ENCODE results near the gene C2orf76. TPM values are rescaled to one million over a fixed set of nuclear protein-coding genes. Genes with fewer than 3 reads are reported as not detected.

The C2orf76 gene
- total RNA-seq, 1 donor from 2014 or later: not detected

GRCh38 chr2:119332953-119333352 lies 33.7 kb downstream of the C2orf76 start:
- Histone ChIP-seq H3K4me1 (no peaks in the 10 kb centered on the region), H3K27ac (no peak overlapping the region), H3K4me3 (no peak overlapping the region), H3K9me3 (no peaks in the 10 kb centered on the region), H3K36me3 (peaks cover 0 to 13% of the 10 kb centered on the region in 2 donors), H3K27me3 (no peaks in the 10 kb centered on the region)
- no peak for TF ChIP-seq CTCF (IDR thresholded peaks at IDR 0.05)
- DNase-seq (ENCODE audit: low spot score in 2 of 2): no peak
- intact Hi-C loops (cut with DNase I): no loop called here

- TF ChIP-seq CTCF (IDR thresholded peaks at IDR 0.05): no peak
- no peak for DNase-seq (ENCODE audit: low spot score in 2 of 2)
- H3K36me3 ChIP-seq: no peaks in the 10 kb centered on the region
- no peak overlapping the region for H3K27ac ChIP-seq
- no peaks in the 10 kb centered on the region for H3K9me3 ChIP-seq
- H3K4me1 ChIP-seq: no peaks in the 10 kb centered on the region
- no peaks in the 10 kb centered on the region for H3K27me3 ChIP-seq
- intact Hi-C loops (cut with DNase I): no loop called here
- no peak overlapping the region for H3K4me3 ChIP-seq
These were observed 39.2 kb downstream of the C2orf76 start for GRCh38 chr2:119327431-119327830.

- no peak overlapping the region for H3K27ac ChIP-seq
- no peak for TF ChIP-seq CTCF (IDR thresholded peaks at IDR 0.05)
- H3K9me3 ChIP-seq: no peaks in the 10 kb centered on the region
- DNase-seq (ENCODE audit: low spot score in 2 of 2): no peak
- intact Hi-C loops (cut with DNase I): no loop called here
- H3K36me3 ChIP-seq: no peaks in the 10 kb centered on the region
- no peaks in the 10 kb centered on the region for H3K27me3 ChIP-seq
- H3K4me3 ChIP-seq: no peak overlapping the region
- H3K4me1 ChIP-seq: no peaks in the 10 kb centered on the region
These were observed 39.7 kb downstream of the C2orf76 start for GRCh38 chr2:119326938-119327337.

DNA sequence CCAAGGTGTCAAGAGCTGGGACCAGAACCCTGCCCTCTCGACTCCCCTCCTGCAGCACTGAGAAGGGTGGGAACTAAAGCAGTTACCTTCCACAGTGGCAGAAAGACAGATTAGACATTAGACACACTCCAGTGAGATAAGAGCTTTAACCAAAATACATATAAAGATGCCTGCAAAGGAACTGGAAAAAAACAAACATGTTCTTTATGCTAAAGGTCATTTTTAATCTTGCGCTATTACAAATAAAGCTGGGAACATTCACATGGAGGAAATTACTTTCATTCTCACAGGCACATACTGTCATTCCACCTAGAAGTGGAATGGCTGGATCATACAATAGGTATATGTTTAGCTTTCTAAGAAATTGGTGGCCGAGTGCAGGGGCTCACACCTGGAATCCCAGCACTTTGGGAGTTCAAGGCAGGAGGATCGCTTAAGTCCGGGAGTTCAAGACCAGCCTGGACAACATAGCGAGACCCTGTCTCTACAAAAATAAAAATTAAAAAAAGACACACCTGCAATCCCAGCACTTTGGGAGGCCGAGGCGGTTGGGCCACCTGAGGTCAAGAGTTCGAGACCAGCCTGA lies 41.9 kb downstream of the C2orf76 start:
- intact Hi-C loops (cut with DNase I): no loop called here
- Histone ChIP-seq H3K4me1 (no peaks in the 10 kb centered on the region), H3K27ac (no peak overlapping the region), H3K36me3 (no peaks in the 10 kb centered on the region), H3K4me3 (no peak overlapping the region), H3K27me3 (no peaks in the 10 kb centered on the region), H3K9me3 (no peaks in the 10 kb centered on the region)
- TF ChIP-seq CTCF (IDR thresholded peaks at IDR 0.05): no peak
- DNase-seq (ENCODE audit: low spot score in 2 of 2): no peak

DNA sequence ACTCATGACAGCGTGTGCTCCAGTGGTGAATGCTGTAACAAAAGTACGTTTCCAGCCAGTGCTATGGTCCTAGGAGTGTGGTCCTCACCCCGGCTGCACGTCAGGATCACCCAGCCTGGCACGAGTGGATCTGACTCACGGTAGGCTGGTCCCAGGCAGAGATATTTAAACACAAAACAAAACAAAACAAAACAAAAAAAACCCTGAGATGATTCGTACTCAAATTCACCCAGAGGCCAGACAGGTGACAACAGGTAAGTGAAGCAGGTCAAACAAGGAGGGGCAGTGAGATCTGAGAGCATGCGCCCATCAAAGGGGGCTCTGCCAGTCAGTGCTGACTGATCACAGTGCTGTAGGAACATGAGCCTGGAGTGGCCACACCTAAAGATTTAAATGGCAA lies 43.2 kb downstream of the C2orf76 start:
- Histone ChIP-seq H3K9me3 (no peaks in the 10 kb centered on the region), H3K27me3 (no peaks in the 10 kb centered on the region), H3K36me3 (no peaks in the 10 kb centered on the region), H3K4me1 (no peaks in the 10 kb centered on the region), H3K4me3 (no peak overlapping the region), H3K27ac (no peak overlapping the region)
- DNase-seq (ENCODE audit: low spot score in 2 of 2): no peak
- intact Hi-C loops (cut with DNase I): no loop called here
- TF ChIP-seq CTCF (IDR thresholded peaks at IDR 0.05): no peak

- Histone ChIP-seq H3K27ac (no peak overlapping the region), H3K27me3 (no peaks in the 10 kb centered on the region), H3K4me1 (no peaks in the 10 kb centered on the region), H3K9me3 (no peaks in the 10 kb centered on the region), H3K36me3 (no peaks in the 10 kb centered on the region), H3K4me3 (no peak overlapping the region)
- TF ChIP-seq CTCF (IDR thresholded peaks at IDR 0.05): no peak
- intact Hi-C loops (cut with DNase I): no loop called here
- no peak for DNase-seq (ENCODE audit: low spot score in 2 of 2)
These were observed 47.0 kb downstream of the C2orf76 start for GRCh38 chr2:119319593-119319992.
